Amygdala (tissue), 56 donors: Measurements from ENCODE around the gene FHIT.

Experiments
- DNase-seq, 56 donors: peaks; one replicate each; lab custom pipeline; 2025; lab: John Stamatoyannopoulos, UW

FHIT gene

DNA sequence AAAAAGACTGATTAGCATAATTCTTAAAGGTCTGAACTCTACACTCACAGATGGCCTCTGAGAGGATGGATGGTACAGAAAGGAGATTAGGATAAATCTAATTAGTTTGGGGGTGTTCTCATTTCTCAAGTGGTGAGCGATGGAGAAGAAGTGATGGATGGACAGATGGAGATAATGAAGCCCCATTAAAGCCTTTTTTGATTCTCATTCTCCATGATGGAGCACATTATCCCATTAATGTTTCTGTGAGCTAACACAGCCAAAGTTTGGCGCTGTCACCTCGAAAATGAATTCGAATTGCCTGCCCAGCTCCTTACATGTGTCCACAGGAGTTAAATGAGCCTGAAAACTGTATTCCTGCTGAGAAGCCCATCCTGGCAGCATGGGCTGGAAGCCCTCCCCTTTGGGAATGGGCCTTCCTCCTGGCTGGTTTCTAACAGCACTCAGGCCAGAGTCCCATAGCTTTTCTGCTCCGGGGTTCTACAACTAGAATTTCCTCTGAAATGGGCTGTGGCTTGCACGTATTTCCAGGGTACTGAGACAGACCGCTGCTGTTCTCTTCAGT lies 1475.4 kb downstream of the FHIT start:
- DNase-seq = no peak

GRCh38 chr3:59775106-59775505 lies 1476.1 kb downstream of the FHIT start:
- no peak for DNase-seq

DNA sequence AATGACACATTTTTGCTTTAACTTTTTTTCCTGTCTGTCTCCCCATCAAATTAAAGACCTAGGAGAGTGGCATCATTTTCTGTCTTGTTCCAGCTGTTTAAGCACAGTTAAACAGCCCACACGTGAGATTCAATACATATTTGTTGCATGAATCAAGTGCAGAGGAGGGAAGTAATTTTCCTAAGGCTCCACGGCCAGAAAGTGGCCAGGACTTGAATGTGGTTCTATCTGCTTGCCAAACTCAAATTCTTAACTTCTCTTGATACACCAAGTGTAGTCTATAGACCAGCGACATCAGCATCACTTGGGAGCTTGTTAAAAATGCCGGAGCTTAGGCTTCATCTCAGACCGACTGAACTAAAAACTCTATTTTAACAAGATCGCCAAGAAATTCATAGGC lies 1476.6 kb downstream of the FHIT start:
- no peak for DNase-seq

DNA sequence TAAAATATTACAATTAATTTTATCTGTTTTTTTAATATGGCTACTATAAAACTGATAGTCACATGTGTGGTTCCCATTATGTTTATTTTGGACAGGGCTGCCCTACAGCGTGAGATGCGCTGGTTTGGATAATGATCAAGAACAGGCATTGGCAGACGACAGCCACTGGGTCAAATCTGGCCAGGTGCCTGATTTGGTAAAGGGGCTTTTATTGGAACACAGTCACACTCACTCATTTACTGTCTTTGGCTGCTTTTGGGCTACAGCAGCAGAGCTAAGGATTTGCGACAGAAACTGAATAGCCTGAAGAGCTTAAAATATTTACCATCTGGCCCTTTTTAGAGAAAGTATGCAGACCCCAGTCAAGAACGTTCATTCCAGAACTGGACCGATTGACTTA lies 1477.3 kb downstream of the FHIT start:
- DNase-seq = peak in 3 of 56 donors; percentile 11 to 26 (median 12)

- no peak for DNase-seq
Observed at GRCh38 chr3:59772416-59773408, 1478.5 kb downstream of the FHIT start.

GRCh38 chr3:59771768-59772181 lies 1479.5 kb downstream of the FHIT start:
- DNase-seq = no peak

GRCh38 chr3:59769127-59769750 lies 1482.0 kb downstream of the FHIT start:
- no peak for DNase-seq

DNA sequence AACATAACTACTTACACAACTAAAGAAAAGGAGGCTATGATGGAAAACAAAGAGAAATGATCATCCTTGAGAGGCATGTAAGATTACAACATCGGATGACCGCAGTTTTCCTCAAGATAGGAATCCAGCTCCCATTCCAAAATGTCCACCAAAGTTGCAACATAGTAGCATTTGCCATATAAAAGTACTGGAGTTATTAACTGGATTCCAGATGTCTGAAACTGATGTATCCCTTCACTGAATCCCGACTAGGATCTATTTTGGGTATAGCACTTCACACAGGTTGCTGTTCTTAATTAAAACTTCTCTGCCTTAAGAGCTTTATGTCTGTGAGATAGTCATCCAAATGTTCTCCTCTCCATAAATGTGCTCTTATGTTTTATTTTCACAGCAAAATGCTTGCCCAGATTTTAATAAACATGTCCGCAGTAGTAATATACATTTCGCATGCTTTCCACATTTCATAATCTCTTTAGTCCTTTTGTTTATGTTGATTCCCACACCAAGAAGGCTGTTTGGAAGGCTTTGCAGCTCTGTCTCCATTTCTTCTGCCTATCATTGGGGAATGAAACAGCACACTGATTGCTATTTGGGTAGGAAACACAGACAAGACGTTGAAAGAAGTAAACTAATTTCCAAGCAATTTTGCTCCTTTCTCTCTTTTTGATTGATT lies 1484.9 kb downstream of the FHIT start:
- no peak for DNase-seq

DNA sequence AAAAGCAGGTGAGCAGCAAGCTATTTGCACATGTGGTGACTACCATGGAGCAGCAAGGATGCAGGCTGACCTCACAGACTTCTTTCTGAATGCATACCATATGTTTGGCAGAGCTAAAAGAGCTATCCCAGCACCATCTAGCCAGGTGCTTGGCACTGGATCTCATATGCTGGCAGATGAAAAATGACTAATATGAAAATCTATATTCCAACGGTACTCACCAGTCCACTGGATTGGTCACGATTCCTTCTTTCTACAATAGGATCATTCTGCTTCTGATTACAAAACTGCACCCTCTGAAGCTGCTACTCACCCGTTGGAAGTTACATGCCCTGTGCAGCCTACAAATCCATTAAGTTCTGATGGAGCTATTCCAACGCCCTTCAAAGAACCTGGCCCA lies 1487.1 kb downstream of the FHIT start:
- no peak for DNase-seq

GRCh38 chr3:59762941-59763340 lies 1488.3 kb downstream of the FHIT start:
- DNase-seq = no peak

GRCh38 chr3:59759298-59760031 lies 1491.8 kb downstream of the FHIT start:
- no peak for DNase-seq

- DNase-seq = no peak
Observed at GRCh38 chr3:59758672-59759071, 1492.6 kb downstream of the FHIT start.

- DNase-seq = no peak
Observed at GRCh38 chr3:59756934-59757333, 1494.3 kb downstream of the FHIT start.

DNA sequence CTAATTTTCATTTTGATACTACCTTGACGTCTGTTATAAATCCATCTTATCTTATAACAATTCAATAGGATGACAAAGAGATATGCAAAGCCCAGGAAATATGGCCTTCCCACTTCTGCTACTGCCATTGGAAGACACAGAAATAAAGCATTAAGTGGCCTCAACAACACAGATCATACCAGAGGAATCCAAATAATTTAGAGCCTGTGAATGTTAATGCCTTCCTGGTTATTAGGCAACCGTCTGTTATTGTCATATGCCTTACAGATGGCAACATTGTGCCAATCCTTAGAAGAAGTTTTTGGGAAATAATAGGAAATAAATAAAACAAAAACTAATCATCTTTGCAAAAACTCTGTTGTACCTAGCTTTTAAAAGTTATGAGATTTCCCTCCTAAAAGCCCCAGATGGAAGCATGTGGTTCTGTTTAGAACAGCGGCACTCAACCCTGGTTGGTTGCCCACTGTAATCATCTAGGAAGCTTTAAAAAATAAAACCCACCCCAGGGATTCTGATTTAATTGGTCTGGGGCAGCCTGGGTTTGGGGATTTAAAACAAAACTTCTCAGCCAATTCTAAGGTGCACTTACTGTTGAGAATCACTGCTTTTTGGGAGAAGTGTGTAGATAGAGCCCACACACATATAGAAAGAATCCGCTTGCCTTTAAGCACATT lies 1496.7 kb downstream of the FHIT start:
- DNase-seq = no peak

GRCh38 chr3:59753808-59754450 lies 1497.3 kb downstream of the FHIT start:
- no peak for DNase-seq

GRCh38 chr3:59752925-59753324 lies 1498.3 kb downstream of the FHIT start:
- no peak for DNase-seq

GRCh38 chr3:59751606-59752005 lies 1499.6 kb downstream of the FHIT start:
- no peak for DNase-seq

DNA sequence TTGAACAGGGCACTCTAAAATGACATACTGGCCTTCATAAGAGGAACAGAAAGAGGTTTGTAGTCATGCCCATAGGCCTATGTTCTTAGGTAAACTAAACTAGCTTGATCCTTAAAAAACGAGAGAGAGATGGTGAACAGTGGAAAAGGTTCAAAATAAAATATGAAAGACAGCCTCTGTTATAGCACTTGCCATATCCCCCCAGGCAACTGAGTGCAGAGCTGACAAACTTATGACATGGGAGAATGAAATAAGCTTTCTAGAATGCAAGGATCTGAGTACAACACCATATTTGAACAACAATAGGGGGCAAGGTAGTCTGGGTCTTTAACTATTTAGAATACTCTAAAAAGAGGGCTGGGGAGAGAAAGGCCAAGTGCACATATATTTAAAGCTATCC lies 1500.9 kb downstream of the FHIT start:
- no peak for DNase-seq

DNA sequence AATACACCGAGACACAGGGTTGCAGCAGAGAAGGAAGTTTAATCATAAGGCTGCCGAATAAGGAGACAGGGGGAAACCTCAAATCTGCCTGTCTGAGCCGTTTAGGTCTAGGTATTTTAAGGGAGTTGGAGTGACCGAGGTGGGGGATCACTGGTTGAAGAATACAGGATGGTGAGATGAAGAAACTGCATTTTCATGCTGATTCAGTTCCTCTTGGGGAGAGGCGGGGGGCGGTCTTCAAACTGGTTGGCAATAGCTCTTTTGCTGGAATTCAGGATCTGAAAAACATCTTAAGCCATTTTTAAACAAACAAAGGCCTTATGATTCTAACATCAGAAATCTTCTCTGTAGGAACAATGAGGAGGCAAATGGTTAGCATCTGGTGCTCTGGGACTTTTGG lies 1502.0 kb downstream of the FHIT start:
- DNase-seq = no peak
